Sigmoid colon (tissue), 4 donors: ENCODE results near the gene INPP5E.

Experiments
- POLR2A ChIP-seq, 2 donors: fragments of 450-650 bp; IDR thresholded peaks; one replicate each; pipeline ENCODE4 v1.6.1; 2016; ENCODE audit warnings: antibody characterized with exemption in 2 of 2, mild to moderate bottlenecking in 2 of 2, moderate library complexity in 2 of 2
- POLR2AphosphoS5 ChIP-seq, 4 donors: sonication (generic); formaldehyde crosslinking; IDR thresholded peaks; one replicate each; pipeline ENCODE4 v1.6.1; 2017; ENCODE audit warnings: antibody characterized with exemption in 4 of 4
- TF ChIP-seq, protein P1 (sequence below), 4 experiments: fragments of 450-650 bp in 3 of 4; fragments of 200-600 bp in 1 of 4; IDR thresholded peaks; one replicate each; pipeline ENCODE4 v1.5.1; 2016 to 2019; ENCODE audit warnings: antibody characterized with exemption in 4 of 4, mild to moderate bottlenecking in 3 of 4, moderate library complexity in 2 of 4

DNA sequence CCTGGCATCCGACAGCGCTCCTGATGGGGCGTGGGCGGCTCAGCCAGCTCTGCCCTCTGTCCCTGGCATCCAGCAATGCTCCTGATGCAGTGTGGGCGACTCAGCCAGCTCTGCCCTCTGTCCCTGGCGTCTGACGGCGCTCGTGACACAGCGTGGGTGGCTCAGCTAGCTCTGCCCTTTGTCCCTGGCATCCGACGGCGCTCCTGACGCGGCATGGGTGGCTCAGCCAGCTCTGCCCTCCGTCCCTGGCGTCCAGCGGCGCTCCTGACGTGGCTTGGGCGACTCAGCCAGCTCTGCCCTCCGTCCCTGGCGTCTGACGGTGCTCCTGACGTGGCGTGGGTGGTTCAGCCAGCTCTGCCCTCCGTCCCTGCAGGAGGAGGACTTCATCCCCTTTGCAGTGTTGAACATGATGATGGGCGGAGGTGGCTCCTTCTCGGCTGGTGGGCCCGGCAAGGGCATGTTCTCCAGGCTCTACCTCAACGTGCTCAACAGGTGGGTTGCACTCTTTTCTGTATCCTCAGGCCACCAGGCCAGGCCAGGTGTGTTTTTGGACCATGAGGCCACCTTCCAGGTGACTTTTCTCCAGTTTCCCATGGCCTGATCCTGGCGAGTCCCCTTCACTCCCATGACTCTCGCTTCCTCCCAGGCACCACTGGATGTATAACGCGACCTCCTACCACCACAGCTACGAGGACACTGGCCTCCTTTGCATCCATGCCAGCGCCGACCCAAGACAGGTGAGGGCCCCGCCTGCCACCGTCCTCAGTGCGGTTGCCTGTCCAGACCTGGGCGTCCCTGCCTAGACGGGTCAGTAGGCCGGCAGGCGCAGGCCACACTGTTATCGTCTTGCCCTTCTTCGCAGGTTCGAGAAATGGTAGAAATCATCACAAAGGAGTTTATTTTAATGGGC lies 21.2 kb downstream of the INPP5E start:
- TF ChIP-seq POLR2AphosphoS5 (IDR thresholded peaks at IDR 0.05) (no peak), POLR2A (IDR thresholded peaks at IDR 0.05) (no peak)
- TF ChIP-seq, protein P1, sequence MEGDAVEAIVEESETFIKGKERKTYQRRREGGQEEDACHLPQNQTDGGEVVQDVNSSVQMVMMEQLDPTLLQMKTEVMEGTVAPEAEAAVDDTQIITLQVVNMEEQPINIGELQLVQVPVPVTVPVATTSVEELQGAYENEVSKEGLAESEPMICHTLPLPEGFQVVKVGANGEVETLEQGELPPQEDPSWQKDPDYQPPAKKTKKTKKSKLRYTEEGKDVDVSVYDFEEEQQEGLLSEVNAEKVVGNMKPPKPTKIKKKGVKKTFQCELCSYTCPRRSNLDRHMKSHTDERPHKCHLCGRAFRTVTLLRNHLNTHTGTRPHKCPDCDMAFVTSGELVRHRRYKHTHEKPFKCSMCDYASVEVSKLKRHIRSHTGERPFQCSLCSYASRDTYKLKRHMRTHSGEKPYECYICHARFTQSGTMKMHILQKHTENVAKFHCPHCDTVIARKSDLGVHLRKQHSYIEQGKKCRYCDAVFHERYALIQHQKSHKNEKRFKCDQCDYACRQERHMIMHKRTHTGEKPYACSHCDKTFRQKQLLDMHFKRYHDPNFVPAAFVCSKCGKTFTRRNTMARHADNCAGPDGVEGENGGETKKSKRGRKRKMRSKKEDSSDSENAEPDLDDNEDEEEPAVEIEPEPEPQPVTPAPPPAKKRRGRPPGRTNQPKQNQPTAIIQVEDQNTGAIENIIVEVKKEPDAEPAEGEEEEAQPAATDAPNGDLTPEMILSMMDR (IDR thresholded peaks at IDR 0.05) = no peak
